BJ (cell line): Measurements from ENCODE around the gene PLA2G2C. TPM values are rescaled to one million over a fixed set of nuclear protein-coding genes. Genes with fewer than 3 reads are reported as not detected.
A peak's percentile ranks its signal among the peaks of the same experiment; 100 is the strongest.
"Not testable (repeated sequence)": the region's sequence is repeated elsewhere in the genome, so short reads cannot be mapped to it uniquely, and the experiment has no call there.

Experiments
- CTCF ChIA-PET: fragments of 350-600 bp; formaldehyde crosslinking; extraction: SDS; loops from one replicate; lab custom pipeline; 2021; ENCODE audit warnings: antibody characterized with exemption, inconsistent platforms; lab: Yijun Ruan, JAX
- POLR2A ChIA-PET: fragments of 300-600 bp; sonication (Branson Sonifier 250); formaldehyde crosslinking; extraction: SDS; loops from one replicate; lab custom pipeline; 2021; ENCODE audit warnings: antibody characterized with exemption; lab: Charles Lee
- DNase-seq: peaks from one replicate; pipeline ENCODE4 v3.0.0-alpha.2; 2011; ENCODE audit warnings: low read depth
- H3K27me3 ChIP-seq: 2 replicates; pipeline ENCODE4 v1.6.0; 2011; ENCODE audit warnings: low read length; ENCODE audit not compliant: control insufficient read depth, insufficient read depth
- H3K36me3 ChIP-seq: 2 replicates; pipeline ENCODE4 v1.5.1; 2011; ENCODE audit warnings: low read length; ENCODE audit not compliant: control insufficient read depth, insufficient read depth
- H3K4me3 ChIP-seq: 2 replicates; pipeline ENCODE4 v1.5.1; 2011; ENCODE audit warnings: low read depth, mild to moderate bottlenecking, control low read depth, low read length
- CTCF ChIP-seq: IDR thresholded peaks from 2 replicates; pipeline ENCODE4 v1.5.1; 2011; ENCODE audit warnings: low read depth, mild to moderate bottlenecking, control low read depth, inconsistent platforms, low read length, moderate library complexity; ENCODE audit not compliant: insufficient read depth
- polyA minus RNA-seq: library from RNA; depleted of rRNA, polyadenylated mRNA; stranded (reverse); fragments of >200 nt; gene quantifications from 2 replicates; pipeline ENCODE4 v1.2.3, GENCODE V29; 2011; rRNA and poly(A)+ RNA removed
- polyA plus RNA-seq: library from polyadenylated mRNA; depleted of rRNA; stranded (reverse); fragments of >200 nt; gene quantifications from 2 replicates; pipeline ENCODE4 v1.2.3, GENCODE V29; 2011; rRNA removed

The PLA2G2C gene
- polyA plus RNA-seq (not detected in 2 replicates), polyA minus RNA-seq (not detected in 2 replicates)

- no peak for DNase-seq
- POLR2A ChIA-PET: no interaction called here
- Histone ChIP-seq H3K27me3 (peaks cover 20% of the 10 kb centered on the region), H3K36me3 (no peaks in the 10 kb centered on the region), H3K4me3 (no peak within 1 kb of the TSS)
- CTCF ChIA-PET: interaction anchor here (1.1 kb wide), 1 partner anchor 209 kb away, joined by 3 read pairs; no protein-coding TSS in a partner anchor
- TF ChIP-seq CTCF: no peak
Observed at GRCh38 chr1:20185834-20186782, at the start of gene PLA2G2C, which contains the start of gene UBXN10. Gene PLA2G2C (minus strand): TSS chr1:20186518. CDS start chr1:20177363, 9,155 bp downstream. Gene UBXN10 (plus strand): TSS chr1:20186096. CDS start chr1:20190562, 4,466 bp downstream.

GRCh38 chr1:20234788-20235535, 48.6 kb upstream of the PLA2G2C start:
- Histone ChIP-seq H3K27me3 (peaks cover 10% of the 10 kb centered on the region), H3K4me3 (no peak overlapping the region), H3K36me3 (no peaks in the 10 kb centered on the region)
- CTCF ChIA-PET: interaction anchor here (0.6 to 1.2 kb wide), 4 partner anchors 15 to 258 kb away, joined by 3 to 5 read pairs (median 4); no protein-coding TSS in a partner anchor
- no peak for DNase-seq
- POLR2A ChIA-PET: no interaction called here
- TF ChIP-seq CTCF: no peak

- ChIA-PET POLR2A (no interaction called here), CTCF (interaction anchor here (0.7 to 1.2 kb wide), 5 partner anchors 14 to 259 kb away, joined by 3 to 4 read pairs (median 4); no protein-coding TSS in a partner anchor)
- no peak for TF ChIP-seq CTCF
- H3K36me3 ChIP-seq: no peaks in the 10 kb centered on the region
- H3K4me3 ChIP-seq: no peak overlapping the region
- no peak for DNase-seq
- peaks cover 11% of the 10 kb centered on the region for H3K27me3 ChIP-seq
Observed at GRCh38 chr1:20233866-20234265, 47.5 kb upstream of the PLA2G2C start.

- H3K27me3 ChIP-seq: peaks cover 12% of the 10 kb centered on the region
- POLR2A ChIA-PET: no interaction called here
- DNase-seq: no peak
- no peak overlapping the region for H3K4me3 ChIP-seq
- CTCF ChIA-PET: interaction anchor here (0.7 to 1.2 kb wide), 5 partner anchors 40 to 261 kb away, joined by 3 to 6 read pairs (median 4); no protein-coding TSS in a partner anchor
- no peaks in the 10 kb centered on the region for H3K36me3 ChIP-seq
- TF ChIP-seq CTCF: peak; percentile 37; the same call in 1 of the 2 replicates
Observed at GRCh38 chr1:20233394-20233793, 47.1 kb upstream of the PLA2G2C start.

GRCh38 chr1:20232564-20232963, 46.2 kb upstream of the PLA2G2C start:
- DNase-seq, POLR2A ChIA-PET, H3K4me3 ChIP-seq, H3K36me3 ChIP-seq: not testable (repeated sequence)
- H3K27me3 ChIP-seq: peaks cover 12% of the 10 kb centered on the region
- CTCF ChIA-PET: interaction anchor here (1.0 kb wide), 1 partner anchor 262 kb away, joined by 6 read pairs; no protein-coding TSS in a partner anchor
